ENCODE results near the gene SCYGR5.
"Not testable (repeated sequence)": the region's sequence is repeated elsewhere in the genome, so short reads cannot be mapped to it uniquely, and the experiment has no call there.

The SCYGR5 gene

GRCh38 chr2:227655454-227655853 is 11.2 kb upstream of the SCYGR5 start:
- no peak for TF ChIP-seq CTCF (conservative IDR thresholded peaks at IDR 0.05; ENCODE audit: low read depth, low read length)
- H3K4me3 ChIP-seq (ENCODE audit: low read length): no peak overlapping the region
- no peak for DNase-seq (ENCODE audit: low read depth)

GRCh38 chr2:227657199-227657845 is 9.3 kb upstream of the SCYGR5 start:
- TF ChIP-seq CTCF (conservative IDR thresholded peaks at IDR 0.05; ENCODE audit: low read depth, low read length): no peak
- no peak overlapping the region for H3K4me3 ChIP-seq (ENCODE audit: low read length)
- no peak for DNase-seq (ENCODE audit: low read depth)

GRCh38 chr2:227661025-227661649 is 5.5 kb upstream of the SCYGR5 start:
- H3K4me3 ChIP-seq (ENCODE audit: low read length): no peak overlapping the region
- no peak for TF ChIP-seq CTCF (conservative IDR thresholded peaks at IDR 0.05; ENCODE audit: low read depth, low read length)
- DNase-seq (ENCODE audit: low read depth): no peak

GRCh38 chr2:227661827-227662226 is 4.8 kb upstream of the SCYGR5 start:
- no peak for DNase-seq (ENCODE audit: low read depth)
- H3K4me3 ChIP-seq (ENCODE audit: low read length): no peak overlapping the region
- no peak for TF ChIP-seq CTCF (conservative IDR thresholded peaks at IDR 0.05; ENCODE audit: low read depth, low read length)

- TF ChIP-seq CTCF (conservative IDR thresholded peaks at IDR 0.05; ENCODE audit: low read depth, low read length): no peak
- no peak for DNase-seq (ENCODE audit: low read depth)
- no peak overlapping the region for H3K4me3 ChIP-seq (ENCODE audit: low read length)
Observed at GRCh38 chr2:227665189-227665940, 1.2 kb upstream of the SCYGR5 start.

GRCh38 chr2:227671170-227671905 is 4.7 kb downstream of the SCYGR5 start:
- H3K4me3 ChIP-seq (ENCODE audit: low read length): no peak overlapping the region
- no peak for DNase-seq (ENCODE audit: low read depth)
- TF ChIP-seq CTCF (conservative IDR thresholded peaks at IDR 0.05; ENCODE audit: low read depth, low read length): no peak

GRCh38 chr2:227673620-227674019 is 7.0 kb downstream of the SCYGR5 start:
- not testable (repeated sequence) for DNase-seq (ENCODE audit: low read depth)

More at GRCh38 chr2:227673620-227674019, 7.0 kb downstream of the SCYGR5 start:
- H3K4me3 ChIP-seq (ENCODE audit: low read length): not testable (repeated sequence)
